ENCODE measurements around the gene DNAJA2.

- no peak for TF ChIP-seq EZH2 (IDR thresholded peaks at IDR 0.05)
- no peak for TF ChIP-seq POLR2AphosphoS5 (IDR thresholded peaks at IDR 0.05; ENCODE audit: borderline replicate concordance, low read depth, low read length)
- TF ChIP-seq FOXP2 (optimal IDR thresholded peaks at IDR 0.05; ENCODE audit: control extremely low read depth, extremely low read length, insufficient read depth) = no peak
Measured at GRCh38 chr16:46947900-46948547, 25.4 kb downstream of the DNAJA2 start.
